GM23338 (cell line): ENCODE measurements around the gene CTNND2. TPM values are rescaled to one million over a fixed set of nuclear protein-coding genes. Genes with fewer than 3 reads are reported as not detected.
A peak's percentile ranks its signal among the peaks of the same experiment; 100 is the strongest.

ENCODE experiments used
- ATAC-seq: fragments of 200-7000 bp; cut with Tn5 transposase; 3 replicates; pipeline ENCODE4 v1.9.1; 2020
- DNase-seq: peaks from one replicate; pipeline ENCODE4 v3.0.0-alpha.2; 2015; ENCODE audit warnings: low spot score
- H2AFZ ChIP-seq: fragments of 200-600 bp; sonication (generic); 2 replicates; pipeline ENCODE4 v1.8.0; 2016; ENCODE audit warnings: antibody characterized with exemption, mild to moderate bottlenecking, moderate library complexity
- H3F3A ChIP-seq: fragments of 200-600 bp; sonication (generic); replicated peaks from 2 replicates; pipeline ENCODE4 v1.8.0; 2017; ENCODE audit warnings: antibody characterized with exemption, mixed run types, low read depth
- H3K27ac ChIP-seq: fragments of 200-600 bp; sonication (generic); 2 replicates; pipeline ENCODE4 v1.6.1; 2016; ENCODE audit warnings: low read depth
- H3K27me3 ChIP-seq: fragments of 200-600 bp; sonication (generic); 2 replicates; pipeline ENCODE4 v1.8.0; 2016; ENCODE audit warnings: mild to moderate bottlenecking, mixed run types, moderate library complexity; ENCODE audit not compliant: insufficient read depth
- H3K36me3 ChIP-seq: fragments of 200-600 bp; sonication (generic); 2 replicates; pipeline ENCODE4 v1.8.0; 2016; ENCODE audit warnings: mild to moderate bottlenecking; ENCODE audit not compliant: insufficient read depth
- H3K4me1 ChIP-seq: fragments of 200-600 bp; sonication (generic); 2 replicates; pipeline ENCODE4 v1.8.0; 2016; ENCODE audit warnings: mild to moderate bottlenecking, moderate library complexity; ENCODE audit not compliant: insufficient read depth
- H3K4me2 ChIP-seq: fragments of 200-600 bp; sonication (generic); 2 replicates; pipeline ENCODE4 v1.7.1; 2017; ENCODE audit warnings: mixed run types
- H3K4me3 ChIP-seq: fragments of 200-600 bp; sonication (generic); 2 replicates; pipeline ENCODE4 v1.6.1; 2016; ENCODE audit warnings: mixed run types
- H3K79me2 ChIP-seq: fragments of 200-600 bp; sonication (generic); replicated peaks from 2 replicates; pipeline ENCODE4 v1.8.0; 2017; ENCODE audit warnings: mild to moderate bottlenecking; ENCODE audit not compliant: insufficient read depth
- H3K9me2 ChIP-seq: fragments of 200-600 bp; sonication (generic); 2 replicates; pipeline ENCODE4 v1.8.0; 2017; ENCODE audit not compliant: insufficient read depth
- H4K20me1 ChIP-seq: fragments of 200-600 bp; sonication (generic); replicated peaks from 2 replicates; pipeline ENCODE4 v1.8.0; 2017; ENCODE audit warnings: mild to moderate bottlenecking; ENCODE audit not compliant: insufficient read depth
- H3K27ac Mint-ChIP-seq: 2 replicates; pipeline ENCODE4 v1.8.0; 2020; ENCODE audit warnings: inconsistent platforms, mild to moderate bottlenecking, moderate library complexity, mixed read lengths
- H3K27me3 Mint-ChIP-seq: 3 replicates; pipeline ENCODE4 v1.8.0; 2022; ENCODE audit warnings: low read depth, mild to moderate bottlenecking, moderate library complexity, mixed read lengths, inconsistent platforms; ENCODE audit not compliant: insufficient read depth, poor library complexity
- H3K36me3 Mint-ChIP-seq: 3 replicates; pipeline ENCODE4 v1.8.0; 2021; ENCODE audit warnings: low read depth, mild to moderate bottlenecking, inconsistent platforms, moderate library complexity, mixed read lengths
- H3K4me1 Mint-ChIP-seq: 3 replicates; pipeline ENCODE4 v1.8.0; 2020; ENCODE audit warnings: mild to moderate bottlenecking, inconsistent platforms, mixed read lengths
- H3K4me3 Mint-ChIP-seq: 3 replicates; pipeline ENCODE4 v1.8.0; 2021; ENCODE audit warnings: moderate library complexity, mild to moderate bottlenecking, inconsistent platforms, mixed read lengths
- H3K9me3 Mint-ChIP-seq: 3 replicates; pipeline ENCODE4 v1.8.0; 2020; ENCODE audit warnings: moderate library complexity, mild to moderate bottlenecking, inconsistent platforms, mixed read lengths
- CREB1 ChIP-seq: fragments of 250-450 bp; sonication (Bioruptor Pico); IDR thresholded peaks from 2 replicates; pipeline ENCODE4 v1.5.0; 2020; ENCODE audit warnings: low read depth, mild to moderate bottlenecking, moderate library complexity
- EZH2 ChIP-seq: fragments of 200-600 bp; sonication (generic); IDR thresholded peaks from one replicate; pipeline ENCODE4 v1.8.0; 2017; ENCODE audit warnings: antibody characterized with exemption, mild to moderate bottlenecking, low read depth; ENCODE audit not compliant: unreplicated experiment
- EZH2phosphoT487 ChIP-seq: fragments of 200-600 bp; sonication (generic); IDR thresholded peaks from one replicate; pipeline ENCODE4 v1.8.1; 2018; ENCODE audit warnings: antibody characterized with exemption; ENCODE audit not compliant: unreplicated experiment
- polyA plus RNA-seq: library from polyadenylated mRNA; unstranded; fragments of >200 nt; fragmentation: Nextera tagmentation; extraction: Ambion mirVana; gene quantifications from 2 replicates; pipeline ENCODE4 v1.2.1, GENCODE V29; 2016
- total RNA-seq: library from RNA; depleted of rRNA; stranded (reverse); fragments of >200 nt; shearing (Covaris generic); gene quantifications from 2 replicates; pipeline ENCODE4 v1.2.3, GENCODE V29; 2014
- TF ChIP-seq, protein P1 (sequence below): fragments of 250-450 bp; sonication (Bioruptor Pico); IDR thresholded peaks from 2 replicates; pipeline ENCODE4 v1.5.0; 2020; ENCODE audit warnings: mild to moderate bottlenecking, moderate library complexity

Gene CTNND2
- total and polyA plus RNA-seq, 2 experiments from 2014 or later: 5.1 to 7.0 TPM

DNA sequence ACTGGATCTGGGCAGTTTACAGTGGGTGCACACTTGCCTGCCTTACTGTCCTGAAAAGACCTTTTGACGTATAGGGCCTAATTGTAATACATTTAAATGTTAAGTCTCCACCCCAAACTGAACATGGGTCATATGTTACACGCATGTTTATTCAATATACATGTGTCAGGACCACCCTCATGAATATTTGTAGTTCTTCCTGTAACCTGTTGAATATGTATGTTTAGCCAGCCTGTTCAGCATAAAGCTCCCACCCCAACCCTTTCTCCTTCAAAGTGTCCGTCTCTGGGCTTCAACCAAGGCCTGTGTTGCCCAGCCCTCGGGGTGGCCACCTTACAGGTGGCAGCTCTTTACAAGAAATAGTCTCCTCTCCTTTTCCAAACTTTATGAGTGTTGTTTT is 962.3 kb downstream of the CTNND2 start:
- Mint-ChIP-seq H3K9me3 (no peaks in the 10 kb centered on the region), H3K27me3 (peaks cover 2% of the 10 kb centered on the region), H3K36me3 (no peaks in the 10 kb centered on the region), H3K4me3 (no peak overlapping the region), H3K4me1 (no peaks in the 10 kb centered on the region; the same call in 2 of the 3 replicates), H3K27ac (no peak overlapping the region)
- H2AFZ ChIP-seq: no peak overlapping the region
- no peaks in the 10 kb centered on the region for H3F3A ChIP-seq
- no peaks in the 10 kb centered on the region for H3K4me1 ChIP-seq
- no peak overlapping the region for H3K27ac ChIP-seq
- TF ChIP-seq EZH2 (no peak), EZH2phosphoT487 (no peak)
- DNase-seq: no peak
- H3K79me2 ChIP-seq: no peaks in the 10 kb centered on the region
- ATAC-seq: no peak
- H3K4me2 ChIP-seq: no peak overlapping the region
- no peaks in the 10 kb centered on the region for H4K20me1 ChIP-seq
- H3K4me3 ChIP-seq: no peak overlapping the region
- no peaks in the 10 kb centered on the region for H3K27me3 ChIP-seq
- no peaks in the 10 kb centered on the region for H3K9me2 ChIP-seq
- H3K36me3 ChIP-seq: no peaks in the 10 kb centered on the region

DNA sequence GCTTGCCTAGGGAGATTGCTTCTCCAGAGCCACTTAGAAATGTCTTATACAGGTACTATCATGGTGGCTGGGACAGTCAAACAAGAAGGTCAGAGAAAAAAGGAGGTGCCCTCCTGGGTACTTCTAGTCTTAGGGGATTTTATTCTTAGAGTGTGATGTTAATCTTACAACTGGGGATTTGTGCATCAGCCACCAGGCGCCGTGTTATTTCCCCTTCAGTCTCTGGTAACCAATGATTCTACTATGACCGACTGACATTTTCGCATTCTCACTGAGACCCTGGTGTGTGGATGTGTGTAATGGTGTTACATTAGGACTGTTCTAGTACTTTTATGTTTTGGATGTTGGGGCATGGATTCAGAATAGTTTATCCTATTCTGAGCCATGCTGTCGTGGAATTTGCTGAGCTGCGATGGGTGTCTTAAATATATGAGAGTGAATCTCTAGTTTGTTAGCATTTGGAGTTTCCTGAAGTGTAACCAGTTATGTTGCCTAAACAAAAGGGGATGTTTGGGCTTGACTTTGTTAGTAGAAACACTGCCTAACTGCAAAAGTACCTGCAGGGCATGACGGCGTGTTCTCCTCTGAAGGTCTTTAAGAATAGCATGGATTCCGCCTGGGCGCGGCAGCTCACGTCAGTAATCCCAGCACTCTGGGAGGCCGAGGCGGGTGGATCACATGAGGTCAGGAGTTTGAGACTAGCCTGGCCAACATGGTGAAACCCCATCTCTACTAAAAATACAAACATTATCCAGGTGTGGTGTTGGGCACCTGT is 968.0 kb downstream of the CTNND2 start:
- no peak overlapping the region for H3K4me2 ChIP-seq
- DNase-seq (no peak), ATAC-seq (no peak)
- peaks cover 4% of the 10 kb centered on the region; the same call in 1 of the 2 replicates for H3K9me2 ChIP-seq
- peaks cover 2% of the 10 kb centered on the region for H3K27me3 Mint-ChIP-seq
- H3K27me3 ChIP-seq: no peaks in the 10 kb centered on the region
- TF ChIP-seq, protein P1, sequence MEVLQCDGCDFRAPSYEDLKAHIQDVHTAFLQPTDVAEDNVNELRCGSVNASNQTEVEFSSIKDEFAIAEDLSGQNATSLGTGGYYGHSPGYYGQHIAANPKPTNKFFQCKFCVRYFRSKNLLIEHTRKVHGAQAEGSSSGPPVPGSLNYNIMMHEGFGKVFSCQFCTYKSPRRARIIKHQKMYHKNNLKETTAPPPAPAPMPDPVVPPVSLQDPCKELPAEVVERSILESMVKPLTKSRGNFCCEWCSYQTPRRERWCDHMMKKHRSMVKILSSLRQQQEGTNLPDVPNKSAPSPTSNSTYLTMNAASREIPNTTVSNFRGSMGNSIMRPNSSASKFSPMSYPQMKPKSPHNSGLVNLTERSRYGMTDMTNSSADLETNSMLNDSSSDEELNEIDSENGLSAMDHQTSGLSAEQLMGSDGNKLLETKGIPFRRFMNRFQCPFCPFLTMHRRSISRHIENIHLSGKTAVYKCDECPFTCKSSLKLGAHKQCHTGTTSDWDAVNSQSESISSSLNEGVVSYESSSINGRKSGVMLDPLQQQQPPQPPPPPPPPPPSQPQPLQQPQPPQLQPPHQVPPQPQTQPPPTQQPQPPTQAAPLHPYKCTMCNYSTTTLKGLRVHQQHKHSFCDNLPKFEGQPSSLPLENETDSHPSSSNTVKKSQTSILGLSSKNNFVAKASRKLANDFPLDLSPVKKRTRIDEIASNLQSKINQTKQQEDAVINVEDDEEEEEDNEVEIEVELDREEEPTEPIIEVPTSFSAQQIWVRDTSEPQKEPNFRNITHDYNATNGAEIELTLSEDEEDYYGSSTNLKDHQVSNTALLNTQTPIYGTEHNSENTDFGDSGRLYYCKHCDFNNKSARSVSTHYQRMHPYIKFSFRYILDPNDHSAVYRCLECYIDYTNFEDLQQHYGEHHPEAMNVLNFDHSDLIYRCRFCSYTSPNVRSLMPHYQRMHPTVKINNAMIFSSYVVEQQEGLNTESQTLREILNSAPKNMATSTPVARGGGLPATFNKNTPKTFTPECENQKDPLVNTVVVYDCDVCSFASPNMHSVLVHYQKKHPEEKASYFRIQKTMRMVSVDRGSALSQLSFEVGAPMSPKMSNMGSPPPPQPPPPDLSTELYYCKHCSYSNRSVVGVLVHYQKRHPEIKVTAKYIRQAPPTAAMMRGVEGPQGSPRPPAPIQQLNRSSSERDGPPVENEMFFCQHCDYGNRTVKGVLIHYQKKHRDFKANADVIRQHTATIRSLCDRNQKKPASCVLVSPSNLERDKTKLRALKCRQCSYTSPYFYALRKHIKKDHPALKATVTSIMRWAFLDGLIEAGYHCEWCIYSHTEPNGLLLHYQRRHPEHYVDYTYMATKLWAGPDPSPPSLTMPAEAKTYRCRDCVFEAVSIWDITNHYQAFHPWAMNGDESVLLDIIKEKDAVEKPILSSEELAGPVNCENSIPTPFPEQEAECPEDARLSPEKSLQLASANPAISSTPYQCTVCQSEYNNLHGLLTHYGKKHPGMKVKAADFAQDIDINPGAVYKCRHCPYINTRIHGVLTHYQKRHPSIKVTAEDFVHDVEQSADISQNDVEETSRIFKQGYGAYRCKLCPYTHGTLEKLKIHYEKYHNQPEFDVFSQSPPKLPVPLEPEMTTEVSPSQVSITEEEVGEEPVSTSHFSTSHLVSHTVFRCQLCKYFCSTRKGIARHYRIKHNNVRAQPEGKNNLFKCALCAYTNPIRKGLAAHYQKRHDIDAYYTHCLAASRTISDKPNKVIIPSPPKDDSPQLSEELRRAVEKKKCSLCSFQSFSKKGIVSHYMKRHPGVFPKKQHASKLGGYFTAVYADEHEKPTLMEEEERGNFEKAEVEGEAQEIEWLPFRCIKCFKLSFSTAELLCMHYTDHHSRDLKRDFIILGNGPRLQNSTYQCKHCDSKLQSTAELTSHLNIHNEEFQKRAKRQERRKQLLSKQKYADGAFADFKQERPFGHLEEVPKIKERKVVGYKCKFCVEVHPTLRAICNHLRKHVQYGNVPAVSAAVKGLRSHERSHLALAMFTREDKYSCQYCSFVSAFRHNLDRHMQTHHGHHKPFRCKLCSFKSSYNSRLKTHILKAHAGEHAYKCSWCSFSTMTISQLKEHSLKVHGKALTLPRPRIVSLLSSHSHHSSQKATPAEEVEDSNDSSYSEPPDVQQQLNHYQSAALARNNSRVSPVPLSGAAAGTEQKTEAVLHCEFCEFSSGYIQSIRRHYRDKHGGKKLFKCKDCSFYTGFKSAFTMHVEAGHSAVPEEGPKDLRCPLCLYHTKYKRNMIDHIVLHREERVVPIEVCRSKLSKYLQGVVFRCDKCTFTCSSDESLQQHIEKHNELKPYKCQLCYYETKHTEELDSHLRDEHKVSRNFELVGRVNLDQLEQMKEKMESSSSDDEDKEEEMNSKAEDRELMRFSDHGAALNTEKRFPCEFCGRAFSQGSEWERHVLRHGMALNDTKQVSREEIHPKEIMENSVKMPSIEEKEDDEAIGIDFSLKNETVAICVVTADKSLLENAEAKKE (CRISPR knock-in tag): no peak
- TF ChIP-seq CREB1 (CRISPR knock-in tag): no peak
- H3K4me3 Mint-ChIP-seq: no peak overlapping the region
- H3K27ac ChIP-seq: no peak overlapping the region
- H3K36me3 ChIP-seq: no peaks in the 10 kb centered on the region
- no peaks in the 10 kb centered on the region for H3K36me3 Mint-ChIP-seq
- H3K79me2 ChIP-seq: no peaks in the 10 kb centered on the region
- H3F3A ChIP-seq: no peaks in the 10 kb centered on the region
- H4K20me1 ChIP-seq: no peaks in the 10 kb centered on the region
- H3K27ac Mint-ChIP-seq: no peak overlapping the region
- no peaks in the 10 kb centered on the region for H3K9me3 Mint-ChIP-seq
- no peaks in the 10 kb centered on the region; the same call in 1 of the 2 replicates for H3K4me1 ChIP-seq
- H2AFZ ChIP-seq: peak overlapping the region; percentile 52; the same call in 1 of the 2 replicates
- peaks cover 14% of the 10 kb centered on the region for H3K4me1 Mint-ChIP-seq
- H3K4me3 ChIP-seq: no peak overlapping the region
